Kidney (tissue), 14 donors: ENCODE measurements around the gene DPM2. TPM values are rescaled to one million over a fixed set of nuclear protein-coding genes. Genes with fewer than 3 reads are reported as not detected.
A peak's percentile ranks its signal among the peaks of the same experiment; 100 is the strongest.

Experiments
- DNase-seq, 5 donors: peaks; one replicate each; pipeline ENCODE4 v3.0.0-alpha.2; 2013 to 2020
- FAIRE-seq: peaks from 2 replicates; lab custom pipeline; 2012; peaks lifted over from hg19 to GRCh38; lab: Jason Lieb, UNC
- H3K27ac ChIP-seq, 2 donors: one replicate each; pipeline ENCODE4 v1.7.0; 2013; ENCODE audit warnings: low read depth in 2 of 2, low read length in 2 of 2, inconsistent platforms in 1 of 2
- H3K27me3 ChIP-seq: one replicate; pipeline ENCODE4 v1.7.1; 2013; ENCODE audit warnings: low read length, inconsistent platforms; ENCODE audit not compliant: control insufficient read depth, insufficient read depth
- H3K36me3 ChIP-seq, 3 donors: one replicate each; pipeline versions ENCODE4 v1.7.0 to v1.7.1; 2013; ENCODE audit warnings: low read length in 3 of 3, control low read depth in 1 of 3, inconsistent platforms in 1 of 3; ENCODE audit not compliant: insufficient read depth in 3 of 3, control insufficient read depth in 2 of 3
- H3K4me1 ChIP-seq, 3 donors: one replicate each; pipeline versions ENCODE4 v1.7.0 to v1.7.1; 2013; ENCODE audit warnings: low read length in 3 of 3, inconsistent platforms in 1 of 3, low read depth in 1 of 3; ENCODE audit not compliant: control insufficient read depth in 2 of 3, insufficient read depth in 2 of 3
- H3K4me3 ChIP-seq, 3 donors: one replicate each; pipeline versions ENCODE4 v1.7.0 to v1.8.1; 2013; ENCODE audit warnings: low read length in 3 of 3, control low read depth in 1 of 3, inconsistent platforms in 1 of 3
- H3K9ac ChIP-seq, 3 donors: one replicate each; pipeline versions ENCODE4 v1.7.0 to v1.7.1; 2013; ENCODE audit warnings: low read length in 3 of 3, control low read depth in 1 of 3, inconsistent platforms in 1 of 3
- H3K9me3 ChIP-seq, 3 donors: one replicate each; pipeline versions ENCODE4 v1.7.0 to v1.7.1; 2013; ENCODE audit warnings: low read length in 3 of 3, control low read depth in 1 of 3, inconsistent platforms in 1 of 3; ENCODE audit not compliant: control insufficient read depth in 2 of 3, insufficient read depth in 1 of 3
- CTCF ChIP-seq: IDR thresholded peaks from 3 replicates; pipeline ENCODE4 v1.5.1; 2012; ENCODE audit warnings: mild to moderate bottlenecking, moderate library complexity, borderline replicate concordance; ENCODE audit not compliant: insufficient read depth; ENCODE audit errors: extremely low read depth
- intact Hi-C: fragments of 100-400 bp; cut with DNase I; formaldehyde crosslinking; loops from one replicate; pipeline ENCODE4 v1.11.1; 2022
- polyA plus RNA-seq: library from polyadenylated mRNA; stranded (reverse); fragments of 350-450 nt; fragmentation: Illumina TruSeq; extraction: RNeasy Lipid Tissue Mini Kit (QIAGEN cat#74804); gene quantifications from one replicate; pipeline ENCODE4 v1.2.3, GENCODE V29; 2014; ENCODE audit warnings: low read depth, low replicate concordance; ENCODE audit not compliant: insufficient read depth
- total RNA-seq: library from RNA; stranded (reverse); fragmentation: NEBNext Ultra II Directional; extraction: Animal tissue kit (Norgen Biotek cat#: 25700); gene quantifications from one replicate; pipeline ENCODE4 v1.2.1, GENCODE V29; 2021
- donor health status: control.
- donor health status: control.
- donor health status: control.
- donor health status: control.
- donor health status: control.
- donor health status: DM: yes; HTN: yes; CAD: no.
- donor health status: Normal renal cell carcinoma (clear cell type).

The DPM2 gene
- total and polyA plus RNA-seq, 2 donors from 2014 or later: 42.8 to 70.0 TPM

GRCh38 chr9:127917603-127918002, 20.1 kb downstream of the DPM2 start:
- Histone ChIP-seq H3K9ac (peak overlapping the region in 1 of 3 donors; percentile 19), H3K4me1 (peaks cover 0 to 27% (median 0%) of the 10 kb centered on the region in 3 donors), H3K36me3 (no peaks in the 10 kb centered on the region), H3K4me3 (no peak overlapping the region), H3K27ac (no peak overlapping the region), H3K9me3 (no peaks in the 10 kb centered on the region), H3K27me3 (no peaks in the 10 kb centered on the region)
- intact Hi-C loops: no loop called here
- DNase-seq (peak in 1 of 5 donors; percentile 59), FAIRE-seq (no peak)
- TF ChIP-seq CTCF: no peak

GRCh38 chr9:127916720-127917581, 20.7 kb downstream of the DPM2 start, which contains the start of gene ST6GALNAC4:
Gene ST6GALNAC4, minus strand, starts transcription at chr9:127917041. Its CDS starts 622 bp downstream, at chr9:127916419.
- Histone ChIP-seq H3K9ac (peak within 1 kb of the TSS in 2 of 3 donors; percentile 71 to 79), H3K36me3 (no peaks in the 10 kb centered on the region), H3K27ac (peak within 1 kb of the TSS; percentile 48 to 71), H3K27me3 (no peaks in the 10 kb centered on the region), H3K4me1 (peaks cover 0 to 25% (median 0%) of the 10 kb centered on the region in 3 donors), H3K9me3 (no peaks in the 10 kb centered on the region), H3K4me3 (peak within 1 kb of the TSS; percentile 57 to 78 (median 76))
- intact Hi-C loops: no loop called here
- FAIRE-seq (no peak), DNase-seq (peak; percentile 94 to 98 (median 96))
- TF ChIP-seq CTCF: no peak

- DNase-seq: peak in 3 of 5 donors; percentile 54 to 76 (median 59)
- no peak for FAIRE-seq
- peak overlapping the region in 2 of 3 donors; percentile 71 to 79 for H3K9ac ChIP-seq
- H3K9me3 ChIP-seq: no peaks in the 10 kb centered on the region
- peak overlapping the region; percentile 57 to 78 (median 76) for H3K4me3 ChIP-seq
- no peaks in the 10 kb centered on the region for H3K27me3 ChIP-seq
- H3K4me1 ChIP-seq: peaks cover 0 to 20% (median 0%) of the 10 kb centered on the region in 3 donors
- no peaks in the 10 kb centered on the region for H3K36me3 ChIP-seq
- TF ChIP-seq CTCF: no peak
- intact Hi-C loops: no loop called here
- peak overlapping the region; percentile 48 to 71 for H3K27ac ChIP-seq
Measured at GRCh38 chr9:127915801-127916719, 21.6 kb downstream of the DPM2 start.
